BLaER1 treated with 17β-estradiol and CSF1 and Interleukin-3, amounts not matched to agents 10 nM and 100 nM (cell line): Measurements from ENCODE around the gene CD300LB.
"Not testable (repeated sequence)": the region's sequence is repeated elsewhere in the genome, so short reads cannot be mapped to it uniquely, and the experiment has no call there.

Experiments used
- H3K27ac ChIP-seq, 11 experiments: shearing (Covaris generic); formaldehyde crosslinking; 2 replicates each; pipeline ENCODE4 v1.8.1; 2022
- H3K27me3 ChIP-seq, 11 experiments: shearing (Covaris generic); formaldehyde crosslinking; 2 replicates each; pipeline ENCODE4 v1.8.1; 2022
- H3K36me3 ChIP-seq, 11 experiments: shearing (Covaris generic); formaldehyde crosslinking; 2 replicates each; pipeline ENCODE4 v1.8.1; 2022
- H3K4me1 ChIP-seq, 10 experiments: shearing (Covaris generic); formaldehyde crosslinking; 2 replicates each; pipeline ENCODE4 v1.8.1; 2022
- H3K4me2 ChIP-seq, 11 experiments: shearing (Covaris generic); formaldehyde crosslinking; 2 replicates each; pipeline ENCODE4 v1.8.1; 2022
- H3K4me3 ChIP-seq, 10 experiments: shearing (Covaris generic); formaldehyde crosslinking; 2 replicates each; pipeline ENCODE4 v1.8.1; 2022
- H3K9ac ChIP-seq, 11 experiments: shearing (Covaris generic); formaldehyde crosslinking; 2 replicates each; pipeline ENCODE4 v1.8.1; 2022
- H3K9me3 ChIP-seq, 11 experiments: shearing (Covaris generic); formaldehyde crosslinking; replicated peaks in 1 of 11; 2 replicates each; pipeline ENCODE4 v1.8.1; 2022
- H4K20me1 ChIP-seq, 11 experiments: shearing (Covaris generic); formaldehyde crosslinking; 2 replicates each; pipeline ENCODE4 v1.8.1; 2022
- Cebpa-rat ChIP-seq, 11 experiments: shearing (Covaris generic); IDR thresholded peaks; 2 replicates each; pipeline ENCODE4 v1.8.1; 2022

The CD300LB gene

GRCh38 chr17:74531231-74531761, at the start of gene CD300LB:
Gene CD300LB, minus strand, starts transcription at chr17:74531475. Its CDS starts 125 bp downstream, at chr17:74531350.
- H3K9me3 ChIP-seq: peaks cover 0 to 30% (median 0%) of the 10 kb centered on the region in 11 experiments; a peak in 4 of 22 replicates
- peak within 1 kb of the TSS in 10 of 11 experiments; percentile 12 to 96 (median 86); a peak in 17 of 22 replicates for H3K27ac ChIP-seq
- H3K4me2 ChIP-seq: peak within 1 kb of the TSS; percentile 22 to 96 (median 79)
- peaks cover 25 to 92% (median 79%) of the 10 kb centered on the region in 10 experiments for H3K4me1 ChIP-seq
- H3K9ac ChIP-seq: peak within 1 kb of the TSS in 9 of 11 experiments; percentile 36 to 85 (median 76); a peak in 14 of 22 replicates
- peaks cover 0 to 20% (median 0%) of the 10 kb centered on the region in 11 experiments; a peak in 2 of 22 replicates for H3K36me3 ChIP-seq
- H4K20me1 ChIP-seq: no peaks in the 10 kb centered on the region
- H3K27me3 ChIP-seq: no peaks in the 10 kb centered on the region; a peak in 1 of 22 replicates
- peak within 1 kb of the TSS in 8 of 10 experiments; percentile 48 to 80 (median 61); a peak in 15 of 20 replicates for H3K4me3 ChIP-seq
- TF ChIP-seq Cebpa-rat (IDR thresholded peaks at IDR 0.05): no peak

DNA sequence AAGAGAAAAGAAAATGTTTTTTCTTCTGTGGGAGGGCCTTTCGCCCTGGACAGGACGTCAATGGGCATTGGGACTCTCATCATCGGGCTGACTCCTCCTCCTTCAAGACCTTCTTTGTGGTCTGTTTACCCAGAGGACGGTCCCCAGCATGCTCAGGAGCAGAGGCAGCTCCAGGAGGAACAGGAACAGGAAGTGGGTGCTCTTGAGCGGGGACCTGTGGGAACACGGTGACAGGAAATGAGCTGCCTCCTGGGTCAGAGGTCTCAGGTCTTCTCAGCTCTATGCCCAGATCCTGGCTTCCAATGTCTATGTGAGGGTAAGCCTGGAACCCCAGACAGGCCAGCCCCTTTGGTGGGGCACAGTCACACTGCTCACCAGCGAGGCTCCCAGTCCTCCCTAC, 48.6 kb upstream of the CD300LB start:
- peaks cover 9 to 17% (median 12%) of the 10 kb centered on the region in 11 experiments for H3K9me3 ChIP-seq
- H3K27me3 ChIP-seq: no peaks in the 10 kb centered on the region

DNA sequence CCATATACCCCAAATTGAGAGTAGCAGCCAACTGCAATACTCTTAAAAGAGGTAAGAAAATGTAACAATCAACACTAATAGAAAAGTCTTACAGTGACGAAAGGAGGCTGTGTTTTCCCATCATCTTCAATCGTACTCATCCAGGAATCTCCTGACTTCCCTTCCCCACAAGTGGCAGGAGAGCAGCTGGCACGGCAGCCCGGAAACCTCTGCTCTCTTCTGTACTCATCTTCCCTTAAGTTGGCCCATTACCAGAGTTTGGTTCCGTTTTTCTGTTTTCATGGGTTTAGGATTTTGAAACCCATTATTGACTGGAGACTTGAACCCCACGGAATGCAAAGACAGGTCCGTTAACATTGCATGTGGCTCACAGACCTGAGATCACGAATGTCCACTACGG, 47.7 kb upstream of the CD300LB start:
- peaks cover 13 to 15% (median 14%) of the 10 kb centered on the region in 10 experiments for H3K4me1 ChIP-seq
- TF ChIP-seq Cebpa-rat (IDR thresholded peaks at IDR 0.05): no peak
- no peaks in the 10 kb centered on the region for H3K36me3 ChIP-seq
- H3K4me3 ChIP-seq: no peak overlapping the region
- no peaks in the 10 kb centered on the region for H3K27me3 ChIP-seq
- peak overlapping the region in 7 of 11 experiments; percentile 49 to 78 (median 69); a peak in 11 of 22 replicates for H3K4me2 ChIP-seq
- H3K9ac ChIP-seq: no peak overlapping the region
- peaks cover 0 to 8% (median 2%) of the 10 kb centered on the region in 11 experiments; a peak in 12 of 22 replicates for H3K9me3 ChIP-seq
- H3K27ac ChIP-seq: no peak overlapping the region
- H4K20me1 ChIP-seq: no peaks in the 10 kb centered on the region

More for the DNA sequence above, 48.6 kb upstream of the CD300LB start:
- Histone ChIP-seq H4K20me1 (no peaks in the 10 kb centered on the region), H3K4me1 (peaks cover 13 to 15% (median 14%) of the 10 kb centered on the region in 10 experiments), H3K4me2 (peak overlapping the region; percentile 49 to 78 (median 70)), H3K27ac (peak overlapping the region in 10 of 11 experiments; percentile 14 to 75 (median 49); a peak in 16 of 22 replicates), H3K36me3 (no peaks in the 10 kb centered on the region), H3K4me3 (no peak overlapping the region), H3K9ac (no peak overlapping the region)
- no peak for TF ChIP-seq Cebpa-rat (IDR thresholded peaks at IDR 0.05)

DNA sequence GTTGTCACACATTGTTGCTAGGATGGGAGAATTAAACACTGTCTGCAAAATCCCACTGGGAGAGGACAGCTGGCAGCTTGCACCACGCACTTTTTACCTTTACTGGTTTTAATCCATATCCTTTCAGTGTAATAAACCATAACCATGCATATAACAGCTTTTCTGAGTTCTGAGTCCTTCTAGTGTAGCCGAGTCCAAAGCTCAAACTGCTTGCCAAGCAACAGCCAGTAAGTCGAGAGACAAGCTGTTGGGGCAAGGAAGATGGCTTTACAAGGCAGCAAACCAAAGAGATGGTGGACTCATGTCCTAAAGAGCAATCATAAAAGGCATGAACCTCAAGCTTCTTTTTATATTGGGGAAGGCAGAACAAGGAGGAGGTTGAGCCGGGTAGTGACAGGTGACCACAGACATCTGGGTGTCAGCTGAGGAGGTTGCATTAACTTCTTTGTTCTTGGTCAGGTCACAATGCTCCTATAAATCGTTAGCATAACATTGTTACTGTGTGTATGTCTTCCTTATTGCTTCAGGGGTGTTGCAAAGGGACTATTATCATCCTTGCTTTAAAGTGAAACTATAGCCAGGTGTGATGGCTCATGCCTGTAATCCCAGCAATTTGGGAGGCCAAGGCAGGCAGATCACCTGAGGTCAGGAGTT, 43.3 kb upstream of the CD300LB start:
- Histone ChIP-seq H3K27me3 (no peaks in the 10 kb centered on the region), H3K4me1 (peaks cover 5 to 28% (median 14%) of the 10 kb centered on the region in 10 experiments), H3K9me3 (no peaks in the 10 kb centered on the region), H3K27ac (no peak overlapping the region), H3K36me3 (no peaks in the 10 kb centered on the region), H3K4me2 (no peak overlapping the region), H3K9ac (no peak overlapping the region), H3K4me3 (no peak overlapping the region), H4K20me1 (no peaks in the 10 kb centered on the region)
- no peak for TF ChIP-seq Cebpa-rat (IDR thresholded peaks at IDR 0.05)

GRCh38 chr17:74573635-74574034, 42.4 kb upstream of the CD300LB start:
- not testable (repeated sequence) for H3K4me3 ChIP-seq, H4K20me1 ChIP-seq, H3K36me3 ChIP-seq, H3K27ac ChIP-seq, H3K9me3 ChIP-seq, H3K27me3 ChIP-seq, H3K4me2 ChIP-seq, H3K9ac ChIP-seq
- H3K4me1 ChIP-seq: peaks cover 0 to 33% (median 17%) of the 10 kb centered on the region in 10 experiments; a peak in 14 of 20 replicates

DNA sequence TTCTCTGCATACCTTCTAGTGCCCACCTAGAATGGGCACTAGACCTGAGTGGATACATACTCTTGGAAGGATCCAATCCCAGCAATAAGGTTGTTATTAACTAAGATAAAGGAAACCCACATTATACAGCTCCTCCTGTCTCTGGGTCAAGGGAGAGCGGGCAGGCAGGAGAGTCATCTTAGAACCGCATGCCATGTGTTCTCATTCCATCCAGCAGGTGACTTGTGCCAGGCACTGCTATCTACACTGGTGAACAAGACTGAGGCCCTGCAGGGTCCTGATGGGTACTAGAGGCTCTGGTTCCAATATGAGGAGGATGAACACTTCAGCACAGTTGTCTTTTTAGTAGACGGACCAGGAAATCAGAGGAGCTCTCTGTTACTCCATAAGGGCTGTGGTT, 41.9 kb upstream of the CD300LB start:
- H4K20me1 ChIP-seq: no peaks in the 10 kb centered on the region; a peak in 1 of 22 replicates
- no peaks in the 10 kb centered on the region for H3K27me3 ChIP-seq
- no peak for TF ChIP-seq Cebpa-rat (IDR thresholded peaks at IDR 0.05)
- no peak overlapping the region for H3K4me3 ChIP-seq
- H3K4me2 ChIP-seq: no peak overlapping the region
- peaks cover 0 to 37% (median 18%) of the 10 kb centered on the region in 10 experiments; a peak in 14 of 20 replicates for H3K4me1 ChIP-seq
- H3K36me3 ChIP-seq: no peaks in the 10 kb centered on the region
- H3K27ac ChIP-seq: no peak overlapping the region
- no peak overlapping the region for H3K9ac ChIP-seq
- H3K9me3 ChIP-seq: no peaks in the 10 kb centered on the region

DNA sequence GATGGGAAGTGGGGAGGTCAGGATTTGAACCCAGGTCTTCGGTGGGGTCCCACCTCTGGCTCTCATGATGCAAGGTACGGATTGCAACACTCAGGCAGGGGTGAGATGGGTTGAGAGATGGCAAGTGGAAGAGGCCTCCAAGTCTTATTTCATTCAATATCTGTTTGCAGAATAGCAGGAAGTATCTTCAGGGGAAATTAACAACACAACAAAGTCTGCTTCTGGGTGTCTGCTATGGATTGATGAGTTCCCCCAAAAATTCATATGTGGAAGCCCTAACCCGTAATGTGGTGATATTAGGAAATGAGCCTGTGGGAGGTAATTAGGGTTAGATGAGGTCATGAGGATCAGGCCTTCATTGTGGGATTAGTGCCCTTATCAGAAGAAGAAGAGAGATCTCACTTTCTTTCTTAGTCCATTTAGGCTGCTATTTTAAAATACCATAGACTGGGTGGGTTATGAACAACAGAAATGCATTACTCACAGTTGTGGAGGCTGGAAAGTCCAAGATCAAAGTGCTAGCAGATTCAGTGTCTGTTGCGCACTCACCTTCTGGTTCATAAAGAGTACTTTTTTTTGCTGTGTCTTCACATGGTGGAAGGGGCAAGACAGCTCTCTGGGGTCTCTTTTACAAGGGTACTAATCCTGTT, 40.5 kb upstream of the CD300LB start:
- Histone ChIP-seq H3K4me3 (no peak overlapping the region), H3K9ac (no peak overlapping the region), H3K4me2 (no peak overlapping the region), H3K27ac (no peak overlapping the region), H4K20me1 (no peaks in the 10 kb centered on the region; a peak in 1 of 22 replicates), H3K36me3 (no peaks in the 10 kb centered on the region), H3K9me3 (no peaks in the 10 kb centered on the region), H3K4me1 (peaks cover 0 to 51% (median 28%) of the 10 kb centered on the region in 10 experiments; a peak in 14 of 20 replicates), H3K27me3 (no peaks in the 10 kb centered on the region)
- no peak for TF ChIP-seq Cebpa-rat (IDR thresholded peaks at IDR 0.05)

DNA sequence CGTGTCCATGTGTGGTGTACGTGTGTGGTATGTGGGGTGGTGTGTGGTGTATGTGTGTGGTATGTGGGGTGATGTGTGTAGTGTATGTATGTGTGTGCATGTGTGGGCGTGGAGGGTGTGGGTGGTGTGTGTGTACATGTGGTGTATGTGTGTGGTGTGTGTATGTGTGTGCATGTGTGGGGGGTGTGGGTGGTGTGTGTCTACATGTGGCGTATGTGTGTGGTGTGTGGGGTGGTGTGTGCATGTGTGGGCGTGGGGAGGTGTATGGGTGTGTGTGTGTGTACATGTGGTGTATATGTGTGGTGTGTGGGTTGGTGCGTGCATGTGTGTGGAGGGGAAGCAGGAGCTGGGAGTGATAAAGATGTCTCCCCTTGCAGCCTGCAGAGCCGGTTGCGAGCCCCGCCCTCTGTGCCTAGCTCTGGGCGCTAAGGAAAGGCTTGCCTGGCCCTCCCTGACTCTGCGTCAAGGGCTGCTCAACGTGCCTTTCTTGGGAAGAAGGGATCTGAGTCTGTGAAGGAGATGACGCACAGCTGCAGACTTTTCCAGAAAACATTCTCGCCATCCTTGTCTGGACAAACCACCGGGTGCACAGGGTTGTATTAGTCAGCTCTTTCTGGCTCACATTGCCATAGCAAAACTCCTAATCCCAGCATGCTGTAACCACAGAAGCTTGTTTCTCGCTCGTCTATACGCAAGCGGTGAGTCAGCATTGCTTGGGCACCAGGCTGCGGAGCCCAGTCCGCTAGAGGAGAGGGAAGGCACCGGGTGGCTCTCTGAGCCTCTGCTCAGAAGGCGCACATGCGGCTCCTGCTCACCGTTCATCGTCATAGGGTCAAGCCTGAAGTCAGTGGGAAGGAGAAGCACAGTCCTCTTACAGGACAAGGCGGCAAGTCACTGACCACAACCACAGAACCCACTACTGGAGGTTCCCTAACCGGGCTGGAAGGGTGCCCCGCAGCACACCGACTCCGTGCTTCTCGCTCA, 38.0 kb upstream of the CD300LB start:
- no peaks in the 10 kb centered on the region; a peak in 1 of 22 replicates for H4K20me1 ChIP-seq
- H3K4me1 ChIP-seq: peaks cover 0 to 73% (median 35%) of the 10 kb centered on the region in 10 experiments; a peak in 15 of 20 replicates
- H3K27ac ChIP-seq: peak overlapping the region in 4 of 11 experiments; percentile 28 to 64 (median 53); a peak in 7 of 22 replicates
- H3K36me3 ChIP-seq: no peaks in the 10 kb centered on the region
- H3K4me2 ChIP-seq: peak overlapping the region in 6 of 11 experiments; percentile 62 to 87 (median 85); a peak in 13 of 22 replicates
- H3K9me3 ChIP-seq: no peaks in the 10 kb centered on the region
- H3K27me3 ChIP-seq: no peaks in the 10 kb centered on the region
- TF ChIP-seq Cebpa-rat (IDR thresholded peaks at IDR 0.05): no peak
- peak overlapping the region in 3 of 11 experiments; percentile 4 to 33 (median 18); a peak in 3 of 22 replicates for H3K9ac ChIP-seq
- no peak overlapping the region for H3K4me3 ChIP-seq
